ENCODE results near the gene TUB.

Gene TUB

DNA sequence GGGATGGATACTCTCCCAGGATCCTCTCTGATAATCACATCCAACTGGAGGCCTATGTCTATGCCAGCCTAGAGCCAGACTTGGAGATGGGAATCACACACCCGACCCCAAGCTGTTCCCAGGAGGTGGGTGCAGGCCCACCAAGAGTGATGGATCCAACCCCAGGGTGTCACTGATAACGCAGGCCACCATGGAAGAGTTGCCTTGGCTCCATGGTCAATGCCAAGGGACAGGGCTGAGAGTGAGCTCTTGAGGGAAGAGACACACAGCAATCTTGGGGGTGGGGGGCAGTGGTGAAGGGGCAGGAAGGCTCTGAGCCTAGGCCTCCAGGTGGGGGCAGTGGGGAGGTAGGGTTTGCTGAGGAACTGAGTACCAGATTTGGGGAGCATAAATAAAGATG lies 16.9 kb downstream of the TUB start:
- no peaks in the 10 kb centered on the region for H3K36me3 ChIP-seq (ENCODE audit: control insufficient read depth in 2 of 2, insufficient read depth in 2 of 2, low read length in 2 of 2)
- no peaks in the 10 kb centered on the region for H3K27me3 ChIP-seq (ENCODE audit: control insufficient read depth in 2 of 2, insufficient read depth in 2 of 2, low read length in 2 of 2)

DNA sequence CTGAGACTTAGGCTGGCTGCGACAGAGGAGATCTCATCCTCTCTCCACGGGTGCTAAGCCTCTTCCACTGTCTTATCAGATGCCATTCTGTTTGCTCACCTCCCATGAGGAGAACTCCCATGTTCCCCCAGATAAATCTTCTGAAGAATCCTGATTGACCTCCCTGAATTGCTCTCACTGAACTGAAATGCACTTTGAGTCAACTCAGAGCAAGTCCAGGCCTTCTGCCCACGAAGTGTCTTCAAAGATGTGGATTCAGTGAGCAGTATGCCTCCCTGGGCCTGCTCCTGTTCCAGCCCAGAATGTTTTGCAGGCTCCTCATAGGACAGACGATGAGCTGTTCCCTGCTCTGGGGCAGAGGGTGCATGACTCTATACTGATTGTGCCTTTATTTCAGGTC lies 17.4 kb downstream of the TUB start:
- H3K9me3 ChIP-seq (ENCODE audit: control insufficient read depth in 2 of 2, low read length in 2 of 2) = no peaks in the 10 kb centered on the region
- no peak overlapping the region for H3K27ac ChIP-seq (ENCODE audit: low read depth in 2 of 2, low read length in 2 of 2)
- no peak overlapping the region for H3K4me3 ChIP-seq (ENCODE audit: low read length in 2 of 2)
- H3K36me3 ChIP-seq (ENCODE audit: control insufficient read depth in 2 of 2, insufficient read depth in 2 of 2, low read length in 2 of 2) = no peaks in the 10 kb centered on the region
- H3K9ac ChIP-seq (ENCODE audit: low read depth in 1 of 2, low read length in 2 of 2) = no peak overlapping the region
- H3K27me3 ChIP-seq (ENCODE audit: control insufficient read depth in 2 of 2, insufficient read depth in 2 of 2, low read length in 2 of 2) = no peaks in the 10 kb centered on the region
- H3K4me1 ChIP-seq (ENCODE audit: control insufficient read depth in 2 of 2, insufficient read depth in 2 of 2, low read length in 2 of 2) = peaks cover 0 to 9% of the 10 kb centered on the region in 2 donors

More for the DNA sequence above, 16.9 kb downstream of the TUB start:
- H3K4me1 ChIP-seq (ENCODE audit: control insufficient read depth in 2 of 2, insufficient read depth in 2 of 2, low read length in 2 of 2) = peaks cover 0 to 14% of the 10 kb centered on the region in 2 donors
- H3K9me3 ChIP-seq (ENCODE audit: control insufficient read depth in 2 of 2, low read length in 2 of 2) = no peaks in the 10 kb centered on the region
- no peak overlapping the region for H3K9ac ChIP-seq (ENCODE audit: low read depth in 1 of 2, low read length in 2 of 2)
- no peak overlapping the region for H3K4me3 ChIP-seq (ENCODE audit: low read length in 2 of 2)
- no peak overlapping the region for H3K27ac ChIP-seq (ENCODE audit: low read depth in 2 of 2, low read length in 2 of 2)

DNA sequence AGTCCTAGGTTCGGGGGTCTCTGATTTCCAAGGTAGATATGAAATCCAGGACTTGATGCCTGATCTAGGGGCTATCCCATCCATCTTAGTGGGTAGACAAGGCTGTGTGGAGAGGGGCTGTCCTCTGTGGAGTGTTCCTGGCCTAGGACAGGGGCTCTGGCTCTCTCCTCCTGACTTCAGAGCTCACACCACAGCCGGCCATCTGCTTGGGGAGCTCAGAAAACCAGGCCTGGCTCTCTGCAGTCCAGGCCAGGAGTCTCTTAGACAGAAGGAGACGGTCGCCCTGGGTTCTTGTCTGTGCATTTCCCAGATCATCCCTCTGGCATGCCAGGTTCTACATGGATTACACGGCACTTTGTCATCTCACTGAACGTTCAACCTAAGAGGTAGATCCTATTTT lies 17.9 kb downstream of the TUB start:
- Histone ChIP-seq H3K4me1 (ENCODE audit: control insufficient read depth in 2 of 2, insufficient read depth in 2 of 2, low read length in 2 of 2) (peaks cover 0 to 4% of the 10 kb centered on the region in 2 donors), H3K27ac (ENCODE audit: low read depth in 2 of 2, low read length in 2 of 2) (no peak overlapping the region), H3K9me3 (ENCODE audit: control insufficient read depth in 2 of 2, low read length in 2 of 2) (no peaks in the 10 kb centered on the region), H3K9ac (ENCODE audit: low read depth in 1 of 2, low read length in 2 of 2) (no peak overlapping the region), H3K4me3 (ENCODE audit: low read length in 2 of 2) (no peak overlapping the region), H3K27me3 (ENCODE audit: control insufficient read depth in 2 of 2, insufficient read depth in 2 of 2, low read length in 2 of 2) (no peaks in the 10 kb centered on the region), H3K36me3 (ENCODE audit: control insufficient read depth in 2 of 2, insufficient read depth in 2 of 2, low read length in 2 of 2) (no peaks in the 10 kb centered on the region)

DNA sequence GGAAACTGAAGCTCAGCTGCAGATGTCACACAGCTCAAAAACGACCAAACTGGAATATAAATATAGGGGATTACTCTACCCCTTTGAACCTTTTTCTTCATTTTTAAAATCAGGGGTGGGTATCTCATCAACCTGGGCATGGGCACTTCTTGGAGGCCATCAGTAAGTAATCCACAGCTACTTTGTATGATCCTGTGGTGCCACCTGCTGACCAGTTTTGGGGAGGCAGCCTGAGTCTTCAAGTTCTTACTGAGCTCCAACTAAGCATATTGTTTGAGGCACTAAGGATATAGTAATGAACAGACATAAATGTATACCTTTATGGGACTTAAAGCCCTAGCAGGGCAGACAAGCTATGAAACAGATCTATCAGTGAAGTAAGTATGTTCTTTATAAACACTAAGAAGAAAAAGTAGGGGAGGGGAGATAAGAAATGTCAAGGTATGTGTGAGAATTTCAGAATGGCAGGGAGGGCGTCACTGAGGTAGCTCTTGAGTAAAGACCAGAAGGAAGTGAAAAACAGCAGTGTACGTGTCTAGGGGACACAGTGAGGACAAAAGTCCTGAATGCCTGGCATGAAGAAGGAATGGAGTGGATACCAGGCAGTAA lies 18.4 kb downstream of the TUB start:
- Histone ChIP-seq H3K9me3 (ENCODE audit: control insufficient read depth in 2 of 2, low read length in 2 of 2) (no peaks in the 10 kb centered on the region), H3K27ac (ENCODE audit: low read depth in 2 of 2, low read length in 2 of 2) (no peak overlapping the region), H3K27me3 (ENCODE audit: control insufficient read depth in 2 of 2, insufficient read depth in 2 of 2, low read length in 2 of 2) (no peaks in the 10 kb centered on the region), H3K36me3 (ENCODE audit: control insufficient read depth in 2 of 2, insufficient read depth in 2 of 2, low read length in 2 of 2) (no peaks in the 10 kb centered on the region), H3K9ac (ENCODE audit: low read depth in 1 of 2, low read length in 2 of 2) (no peak overlapping the region), H3K4me1 (ENCODE audit: control insufficient read depth in 2 of 2, insufficient read depth in 2 of 2, low read length in 2 of 2) (no peaks in the 10 kb centered on the region), H3K4me3 (ENCODE audit: low read length in 2 of 2) (no peak overlapping the region)

DNA sequence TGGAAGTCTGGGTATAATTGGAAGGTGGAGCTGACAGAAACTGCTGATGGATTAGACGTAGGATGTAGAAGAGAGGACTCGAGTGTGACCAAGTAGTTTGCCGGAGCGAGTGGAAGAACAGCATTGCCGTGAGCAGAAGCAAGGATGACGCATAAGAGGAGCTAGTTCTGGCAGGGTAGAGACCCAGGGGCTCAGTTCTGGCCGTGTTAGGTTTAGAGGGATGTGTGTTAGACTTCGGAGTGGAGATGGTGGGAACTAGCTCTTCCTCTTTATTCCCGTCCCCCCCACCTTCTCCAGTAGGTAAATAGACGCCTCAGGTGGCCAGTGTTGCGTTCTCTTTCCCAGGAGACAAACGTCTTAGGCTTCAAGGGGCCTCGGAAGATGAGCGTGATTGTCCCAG lies 19.1 kb downstream of the TUB start:
- no peak overlapping the region for H3K4me3 ChIP-seq (ENCODE audit: low read length in 2 of 2)
- H3K36me3 ChIP-seq (ENCODE audit: control insufficient read depth in 2 of 2, insufficient read depth in 2 of 2, low read length in 2 of 2) = no peaks in the 10 kb centered on the region

DNA sequence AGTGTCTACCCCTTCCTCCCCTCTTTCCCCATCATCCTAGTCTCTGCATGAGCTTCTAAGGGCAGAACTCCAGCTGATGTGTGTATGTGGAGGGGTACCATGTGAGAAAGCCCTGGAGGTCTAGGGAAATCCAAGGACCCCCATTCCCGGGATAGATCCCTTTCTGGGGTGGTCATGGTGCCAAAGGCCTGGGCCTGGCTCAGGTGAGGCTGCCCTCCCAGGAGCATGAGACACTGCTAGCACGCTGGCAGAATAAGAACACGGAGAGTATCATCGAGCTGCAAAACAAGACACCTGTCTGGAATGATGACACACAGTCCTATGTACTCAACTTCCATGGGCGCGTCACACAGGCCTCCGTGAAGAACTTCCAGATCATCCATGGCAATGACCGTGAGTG lies 19.6 kb downstream of the TUB start:
- no peak overlapping the region for H3K4me3 ChIP-seq (ENCODE audit: low read length in 2 of 2)
- no peaks in the 10 kb centered on the region for H3K4me1 ChIP-seq (ENCODE audit: control insufficient read depth in 2 of 2, insufficient read depth in 2 of 2, low read length in 2 of 2)
- H3K9ac ChIP-seq (ENCODE audit: low read depth in 1 of 2, low read length in 2 of 2) = no peak overlapping the region
- H3K27ac ChIP-seq (ENCODE audit: low read depth in 2 of 2, low read length in 2 of 2) = no peak overlapping the region
- H3K27me3 ChIP-seq (ENCODE audit: control insufficient read depth in 2 of 2, insufficient read depth in 2 of 2, low read length in 2 of 2) = no peaks in the 10 kb centered on the region
- H3K36me3 ChIP-seq (ENCODE audit: control insufficient read depth in 2 of 2, insufficient read depth in 2 of 2, low read length in 2 of 2) = no peaks in the 10 kb centered on the region
- no peaks in the 10 kb centered on the region for H3K9me3 ChIP-seq (ENCODE audit: control insufficient read depth in 2 of 2, low read length in 2 of 2)

More for the DNA sequence above, 19.1 kb downstream of the TUB start:
- no peaks in the 10 kb centered on the region for H3K4me1 ChIP-seq (ENCODE audit: control insufficient read depth in 2 of 2, insufficient read depth in 2 of 2, low read length in 2 of 2)
- H3K9ac ChIP-seq (ENCODE audit: low read depth in 1 of 2, low read length in 2 of 2) = no peak overlapping the region
- no peaks in the 10 kb centered on the region for H3K27me3 ChIP-seq (ENCODE audit: control insufficient read depth in 2 of 2, insufficient read depth in 2 of 2, low read length in 2 of 2)
- no peak overlapping the region for H3K27ac ChIP-seq (ENCODE audit: low read depth in 2 of 2, low read length in 2 of 2)
- no peaks in the 10 kb centered on the region for H3K9me3 ChIP-seq (ENCODE audit: control insufficient read depth in 2 of 2, low read length in 2 of 2)

DNA sequence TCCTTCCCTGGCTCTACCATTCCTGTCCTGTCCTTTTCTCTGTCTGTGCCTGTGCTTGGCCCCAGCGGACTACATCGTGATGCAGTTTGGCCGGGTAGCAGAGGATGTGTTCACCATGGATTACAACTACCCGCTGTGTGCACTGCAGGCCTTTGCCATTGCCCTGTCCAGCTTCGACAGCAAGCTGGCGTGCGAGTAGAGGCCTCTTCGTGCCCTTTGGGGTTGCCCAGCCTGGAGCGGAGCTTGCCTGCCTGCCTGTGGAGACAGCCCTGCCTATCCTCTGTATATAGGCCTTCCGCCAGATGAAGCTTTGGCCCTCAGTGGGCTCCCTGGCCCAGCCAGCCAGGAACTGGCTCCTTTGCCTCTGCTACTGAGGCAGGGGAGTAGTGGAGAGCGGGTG lies 20.4 kb downstream of the TUB start:
- Histone ChIP-seq H3K4me3 (ENCODE audit: low read length in 2 of 2) (no peak overlapping the region), H3K9me3 (ENCODE audit: control insufficient read depth in 2 of 2, low read length in 2 of 2) (no peaks in the 10 kb centered on the region), H3K4me1 (ENCODE audit: control insufficient read depth in 2 of 2, insufficient read depth in 2 of 2, low read length in 2 of 2) (no peaks in the 10 kb centered on the region), H3K9ac (ENCODE audit: low read depth in 1 of 2, low read length in 2 of 2) (no peak overlapping the region), H3K27ac (ENCODE audit: low read depth in 2 of 2, low read length in 2 of 2) (no peak overlapping the region), H3K27me3 (ENCODE audit: control insufficient read depth in 2 of 2, insufficient read depth in 2 of 2, low read length in 2 of 2) (no peaks in the 10 kb centered on the region), H3K36me3 (ENCODE audit: control insufficient read depth in 2 of 2, insufficient read depth in 2 of 2, low read length in 2 of 2) (no peaks in the 10 kb centered on the region)

DNA sequence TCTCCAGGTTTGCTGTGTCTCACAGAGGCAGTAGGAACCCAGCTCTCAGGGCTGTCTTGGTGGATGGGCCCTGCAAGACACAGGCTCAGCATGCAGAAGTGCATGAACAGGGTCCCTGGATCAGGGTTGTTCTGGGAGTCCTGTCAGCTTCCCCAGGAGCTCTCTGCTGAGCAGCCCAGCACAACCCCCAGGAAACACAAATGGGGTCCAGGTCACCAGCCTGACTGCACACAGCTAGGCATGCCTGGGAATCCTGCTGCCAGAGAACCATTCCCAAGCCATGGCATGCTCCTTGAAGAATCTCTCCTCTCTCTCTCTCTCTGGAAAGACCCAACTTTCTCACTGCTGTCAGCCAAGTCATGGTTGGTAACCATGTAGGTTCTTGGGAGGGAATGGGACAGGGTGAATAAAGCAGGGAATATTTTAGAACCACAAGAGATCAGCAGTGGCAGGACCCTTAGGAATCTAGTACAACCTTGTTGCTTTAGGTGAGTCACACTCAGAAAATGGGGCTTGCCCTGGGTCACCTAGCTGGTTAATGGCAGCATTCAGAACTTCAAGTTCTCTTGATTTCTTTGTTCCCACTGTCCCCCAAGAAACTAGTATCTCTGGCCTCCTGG lies 21.4 kb downstream of the TUB start:
- Histone ChIP-seq H3K27me3 (ENCODE audit: control insufficient read depth in 2 of 2, insufficient read depth in 2 of 2, low read length in 2 of 2) (no peaks in the 10 kb centered on the region), H3K4me3 (ENCODE audit: low read length in 2 of 2) (no peak overlapping the region), H3K27ac (ENCODE audit: low read depth in 2 of 2, low read length in 2 of 2) (no peak overlapping the region), H3K4me1 (ENCODE audit: control insufficient read depth in 2 of 2, insufficient read depth in 2 of 2, low read length in 2 of 2) (no peaks in the 10 kb centered on the region), H3K36me3 (ENCODE audit: control insufficient read depth in 2 of 2, insufficient read depth in 2 of 2, low read length in 2 of 2) (no peaks in the 10 kb centered on the region), H3K9me3 (ENCODE audit: control insufficient read depth in 2 of 2, low read length in 2 of 2) (no peaks in the 10 kb centered on the region), H3K9ac (ENCODE audit: low read depth in 1 of 2, low read length in 2 of 2) (no peak overlapping the region)

DNA sequence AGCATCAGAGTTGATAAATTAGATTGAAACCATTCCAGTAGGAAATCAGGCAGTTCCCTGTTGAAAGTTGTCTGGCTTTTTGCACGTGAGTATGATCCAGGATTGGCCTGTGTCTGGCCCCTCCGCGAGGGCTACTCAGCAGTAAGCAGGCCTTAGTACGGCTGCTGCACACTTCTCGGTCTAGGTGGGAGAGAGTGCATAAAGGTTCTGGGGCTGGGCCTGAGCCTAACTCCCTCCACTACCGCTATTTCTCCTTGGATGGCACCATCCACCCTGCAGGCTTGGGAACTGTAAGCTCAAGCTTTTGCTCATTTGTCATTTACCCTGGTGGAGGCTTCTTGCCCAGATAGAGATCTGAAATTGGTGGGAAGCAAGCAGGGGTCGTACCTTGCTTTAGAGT lies 22.0 kb downstream of the TUB start:
- H3K27me3 ChIP-seq (ENCODE audit: control insufficient read depth in 2 of 2, insufficient read depth in 2 of 2, low read length in 2 of 2) = no peaks in the 10 kb centered on the region
- no peaks in the 10 kb centered on the region for H3K36me3 ChIP-seq (ENCODE audit: control insufficient read depth in 2 of 2, insufficient read depth in 2 of 2, low read length in 2 of 2)
- no peak overlapping the region for H3K9ac ChIP-seq (ENCODE audit: low read depth in 1 of 2, low read length in 2 of 2)
- H3K4me1 ChIP-seq (ENCODE audit: control insufficient read depth in 2 of 2, insufficient read depth in 2 of 2, low read length in 2 of 2) = no peaks in the 10 kb centered on the region
- no peaks in the 10 kb centered on the region for H3K9me3 ChIP-seq (ENCODE audit: control insufficient read depth in 2 of 2, low read length in 2 of 2)
- no peak overlapping the region for H3K27ac ChIP-seq (ENCODE audit: low read depth in 2 of 2, low read length in 2 of 2)
- H3K4me3 ChIP-seq (ENCODE audit: low read length in 2 of 2) = no peak overlapping the region

DNA sequence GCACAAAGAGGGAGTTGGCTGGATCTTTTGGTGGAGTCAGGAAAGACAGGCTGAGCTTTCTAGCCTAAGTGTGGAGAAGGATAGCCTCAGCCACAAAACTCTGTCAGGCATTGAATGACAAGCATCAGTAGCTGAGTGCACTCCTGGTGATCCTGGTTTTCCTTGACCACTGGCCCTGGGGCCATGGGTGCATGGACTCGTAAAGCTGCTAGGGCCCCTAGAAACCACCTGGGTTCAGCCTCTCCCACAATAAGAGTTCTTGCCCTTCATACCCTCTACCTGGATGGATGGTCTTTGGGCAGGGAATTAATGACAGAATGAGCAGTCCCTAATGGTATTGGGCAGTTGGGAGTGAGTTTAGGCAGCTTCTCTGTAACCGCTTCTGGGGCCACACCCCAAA lies 22.9 kb downstream of the TUB start:
- Histone ChIP-seq H3K9me3 (ENCODE audit: control insufficient read depth in 2 of 2, low read length in 2 of 2) (no peaks in the 10 kb centered on the region), H3K36me3 (ENCODE audit: control insufficient read depth in 2 of 2, insufficient read depth in 2 of 2, low read length in 2 of 2) (no peaks in the 10 kb centered on the region), H3K27ac (ENCODE audit: low read depth in 2 of 2, low read length in 2 of 2) (no peak overlapping the region), H3K4me3 (ENCODE audit: low read length in 2 of 2) (no peak overlapping the region), H3K27me3 (ENCODE audit: control insufficient read depth in 2 of 2, insufficient read depth in 2 of 2, low read length in 2 of 2) (no peaks in the 10 kb centered on the region), H3K9ac (ENCODE audit: low read depth in 1 of 2, low read length in 2 of 2) (no peak overlapping the region), H3K4me1 (ENCODE audit: control insufficient read depth in 2 of 2, insufficient read depth in 2 of 2, low read length in 2 of 2) (no peaks in the 10 kb centered on the region)

Measured in mucosa of rectum (tissue), 2 donors.